T-helper 1 cell treated with Interleukin-12 subunit alpha and Interleukin-12 subunit beta and Interleukin-4 antibody, amounts not matched to agents 30 μg/mL and 1 μg/mL, for 36 hours (primary cell): Measurements from ENCODE around the gene UNC93A.
"Not testable (repeated sequence)": the region's sequence is repeated elsewhere in the genome, so short reads cannot be mapped to it uniquely, and the experiment has no call there.

Source experiments
- H3K27ac Mint-ChIP-seq: one replicate; pipeline ENCODE4 v1.8.0; 2021; ENCODE audit warnings: mild to moderate bottlenecking, mixed read lengths
- H3K27me3 Mint-ChIP-seq: one replicate; pipeline ENCODE4 v1.8.0; 2021; ENCODE audit warnings: low read depth, mixed read lengths
- H3K36me3 Mint-ChIP-seq: one replicate; pipeline ENCODE4 v1.8.0; 2021; ENCODE audit warnings: low read depth, mixed read lengths
- H3K4me1 Mint-ChIP-seq: one replicate; pipeline ENCODE4 v1.8.0; 2021; ENCODE audit warnings: low read depth, mixed read lengths
- H3K4me3 Mint-ChIP-seq: one replicate; pipeline ENCODE4 v1.8.0; 2021; ENCODE audit warnings: mild to moderate bottlenecking, moderate library complexity, mixed read lengths
- H3K9me3 Mint-ChIP-seq: one replicate; pipeline ENCODE4 v1.8.0; 2021; ENCODE audit warnings: mixed read lengths

The UNC93A gene

DNA sequence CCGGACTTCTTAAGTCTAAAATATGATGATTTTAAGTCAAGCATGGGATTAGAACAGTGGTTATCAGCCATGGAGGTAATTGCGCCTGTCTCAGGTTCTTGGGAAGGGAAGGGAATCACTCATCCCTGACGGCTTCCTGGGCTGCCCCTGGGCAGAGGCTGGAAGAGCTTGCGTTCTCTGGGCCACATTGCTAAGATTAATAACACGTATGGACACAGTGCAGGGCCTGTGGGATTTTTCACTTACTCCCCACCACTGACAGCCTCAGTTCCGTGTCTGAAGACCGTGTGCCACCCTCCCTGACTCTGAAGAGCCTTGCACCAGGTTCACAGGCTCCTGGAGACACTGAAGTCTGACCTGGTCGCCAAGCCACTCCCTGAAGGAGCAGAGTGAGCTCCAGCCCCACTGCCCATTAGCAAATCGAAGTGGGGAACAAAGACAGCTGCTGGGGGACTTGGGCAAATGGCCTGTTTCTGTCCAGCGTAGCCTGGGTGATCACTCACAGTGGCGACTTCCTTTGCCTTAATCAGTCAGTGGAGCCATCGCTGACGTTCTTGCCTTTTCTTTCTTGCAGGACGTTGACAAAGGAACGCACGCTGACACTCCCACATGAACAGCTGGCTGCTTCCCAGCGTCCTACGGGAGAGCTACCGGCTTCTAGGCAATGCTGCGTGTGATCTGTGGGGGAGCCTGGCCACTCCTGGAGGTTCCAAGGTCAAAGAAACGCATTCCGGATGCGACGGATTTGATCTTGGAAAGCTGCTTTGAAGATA, 24.9 kb upstream of the UNC93A start:
- peaks cover 34% of the 10 kb centered on the region for H3K27me3 Mint-ChIP-seq
- H3K4me1 Mint-ChIP-seq, H3K9me3 Mint-ChIP-seq, H3K27ac Mint-ChIP-seq, H3K36me3 Mint-ChIP-seq, H3K4me3 Mint-ChIP-seq: not testable (repeated sequence)

GRCh38 chr6:167266830-167267555, 24.1 kb upstream of the UNC93A start:
- H3K4me1 Mint-ChIP-seq = no peaks in the 10 kb centered on the region
- H3K36me3 Mint-ChIP-seq = no peaks in the 10 kb centered on the region
- H3K4me3 Mint-ChIP-seq = no peak overlapping the region
- H3K9me3 Mint-ChIP-seq = no peaks in the 10 kb centered on the region
- H3K27ac Mint-ChIP-seq = no peak overlapping the region
- H3K27me3 Mint-ChIP-seq = peaks cover 27% of the 10 kb centered on the region

DNA sequence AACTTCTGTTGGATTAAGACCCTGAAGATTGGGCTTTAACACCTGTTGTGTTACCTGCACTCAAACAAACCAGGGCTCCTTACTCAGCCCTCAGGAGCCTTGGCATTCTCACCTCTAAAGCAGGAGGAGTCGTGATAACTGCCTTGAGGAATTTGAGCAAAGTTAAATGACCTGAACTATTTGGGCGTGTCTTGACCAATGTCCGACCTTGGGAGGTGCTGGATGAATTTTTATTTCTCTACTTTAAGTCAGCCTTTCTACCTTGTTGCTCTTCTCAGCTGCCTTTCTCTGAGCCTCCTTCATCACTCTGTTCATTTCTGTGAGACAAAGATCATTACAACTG, 23.6 kb upstream of the UNC93A start:
- not testable (repeated sequence) for H3K4me3 Mint-ChIP-seq, H3K4me1 Mint-ChIP-seq, H3K36me3 Mint-ChIP-seq, H3K27ac Mint-ChIP-seq, H3K9me3 Mint-ChIP-seq
- H3K27me3 Mint-ChIP-seq = peaks cover 24% of the 10 kb centered on the region

DNA sequence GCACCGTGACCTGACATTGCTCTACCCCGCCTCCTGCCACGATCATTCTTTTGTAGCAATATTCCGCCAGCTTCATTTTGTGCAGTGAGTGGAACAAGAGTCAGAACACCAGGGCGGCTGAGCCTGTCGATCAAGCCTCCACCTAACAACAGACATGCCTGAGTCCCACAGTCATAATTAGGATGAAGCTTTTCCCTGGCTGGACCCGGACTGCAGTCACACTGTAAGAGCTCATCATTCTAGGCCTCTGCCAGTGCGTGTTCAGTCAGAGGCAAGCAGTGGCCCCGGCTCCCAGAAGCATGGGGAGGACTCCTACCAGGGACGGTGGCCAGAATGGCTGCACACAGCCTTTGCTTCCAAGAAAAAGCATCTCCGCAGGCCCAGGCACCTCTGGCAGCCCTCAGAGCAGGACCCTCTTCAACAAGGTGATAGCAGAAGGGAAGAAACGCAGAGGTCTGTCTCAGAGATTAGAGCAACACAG, 23.2 kb upstream of the UNC93A start:
- no peaks in the 10 kb centered on the region for H3K4me1 Mint-ChIP-seq
- H3K27ac Mint-ChIP-seq = no peak overlapping the region
- no peaks in the 10 kb centered on the region for H3K9me3 Mint-ChIP-seq
- H3K4me3 Mint-ChIP-seq = no peak overlapping the region
- H3K27me3 Mint-ChIP-seq = peaks cover 19% of the 10 kb centered on the region
- no peaks in the 10 kb centered on the region for H3K36me3 Mint-ChIP-seq

DNA sequence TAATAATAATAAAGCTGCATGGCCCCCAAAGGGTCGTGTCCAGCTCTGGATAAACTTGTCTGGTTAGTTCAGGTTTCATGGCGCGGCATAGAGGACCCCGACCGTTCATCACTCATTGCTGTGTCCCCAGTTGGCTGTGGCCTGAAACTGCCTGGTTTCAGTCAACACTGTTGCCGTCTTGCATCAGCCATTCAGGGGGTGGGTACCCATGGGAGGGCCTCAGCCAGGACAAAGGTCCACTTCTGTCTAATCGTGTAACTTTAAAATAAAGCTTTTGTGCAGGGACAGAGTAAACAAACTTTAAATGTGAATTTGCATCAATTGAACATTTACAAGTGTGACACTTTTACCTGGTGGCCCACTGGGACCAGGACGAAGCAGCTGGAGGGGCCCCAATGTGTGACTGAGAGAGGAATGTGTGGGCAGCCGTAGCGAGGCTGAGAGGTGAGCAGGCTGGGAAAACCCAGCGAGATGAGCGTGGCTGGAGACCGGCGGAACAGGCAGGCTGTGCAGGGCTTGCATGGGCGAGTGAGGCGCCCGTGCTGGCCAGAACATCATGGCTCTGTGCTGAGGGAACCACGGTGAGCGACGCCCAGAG, 22.3 kb upstream of the UNC93A start:
- peaks cover 11% of the 10 kb centered on the region for H3K27me3 Mint-ChIP-seq
- H3K4me3 Mint-ChIP-seq = no peak overlapping the region
- H3K4me1 Mint-ChIP-seq = no peaks in the 10 kb centered on the region
- no peaks in the 10 kb centered on the region for H3K9me3 Mint-ChIP-seq
- no peak overlapping the region for H3K27ac Mint-ChIP-seq
- no peaks in the 10 kb centered on the region for H3K36me3 Mint-ChIP-seq

- Mint-ChIP-seq H3K27ac (no peak overlapping the region), H3K9me3 (no peaks in the 10 kb centered on the region), H3K4me1 (no peaks in the 10 kb centered on the region), H3K36me3 (no peaks in the 10 kb centered on the region), H3K27me3 (peaks cover 2% of the 10 kb centered on the region), H3K4me3 (no peak overlapping the region)
Measured at GRCh38 chr6:167270499-167271311, 20.4 kb upstream of the UNC93A start.

DNA sequence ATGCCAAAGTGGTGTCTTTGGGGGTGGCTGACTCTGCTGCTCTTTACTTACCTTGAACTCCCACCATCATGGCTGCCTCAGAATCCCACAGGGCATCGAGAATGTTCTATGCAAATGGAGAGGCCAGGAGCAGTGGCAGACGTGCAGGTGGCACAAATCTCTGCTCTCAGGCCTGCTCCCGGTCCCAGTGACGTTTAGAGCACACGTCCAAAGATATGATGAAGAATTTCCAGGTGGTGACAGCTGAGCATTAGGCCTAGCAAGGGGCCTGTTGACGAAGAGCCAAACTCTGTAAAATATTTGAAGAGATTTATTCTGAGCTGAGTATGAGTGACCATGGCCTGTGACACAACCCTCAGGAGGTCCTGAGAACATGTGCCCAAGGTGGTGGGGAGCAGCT, 19.0 kb upstream of the UNC93A start:
- H3K4me3 Mint-ChIP-seq = no peak overlapping the region
- H3K4me1 Mint-ChIP-seq = no peaks in the 10 kb centered on the region
- no peaks in the 10 kb centered on the region for H3K27me3 Mint-ChIP-seq
- no peaks in the 10 kb centered on the region for H3K36me3 Mint-ChIP-seq
- no peaks in the 10 kb centered on the region for H3K9me3 Mint-ChIP-seq
- H3K27ac Mint-ChIP-seq = no peak overlapping the region

GRCh38 chr6:167272696-167273379, 18.3 kb upstream of the UNC93A start:
- no peak overlapping the region for H3K4me3 Mint-ChIP-seq
- no peaks in the 10 kb centered on the region for H3K9me3 Mint-ChIP-seq
- H3K27ac Mint-ChIP-seq = no peak overlapping the region
- H3K4me1 Mint-ChIP-seq = no peaks in the 10 kb centered on the region
- no peaks in the 10 kb centered on the region for H3K36me3 Mint-ChIP-seq
- peaks cover 6% of the 10 kb centered on the region for H3K27me3 Mint-ChIP-seq

DNA sequence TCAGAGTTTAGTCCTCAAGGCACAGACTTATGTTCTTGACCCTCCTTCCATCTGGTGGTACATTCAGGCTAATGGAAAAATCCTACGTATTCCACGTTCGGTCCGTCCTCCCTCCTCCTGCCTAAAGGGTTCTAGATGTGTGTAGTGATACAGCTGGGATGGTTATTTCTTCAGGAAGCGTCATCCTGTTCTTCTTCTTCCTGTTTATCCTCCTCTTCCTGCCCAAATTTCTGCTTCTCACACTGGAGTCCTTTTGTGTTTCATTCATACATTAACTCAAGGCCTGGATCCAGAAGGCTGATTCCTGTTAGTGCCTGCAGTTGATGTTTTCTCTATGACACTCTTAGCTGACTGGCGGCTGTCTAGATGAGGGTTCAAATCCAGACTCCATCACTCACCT, 16.8 kb upstream of the UNC93A start:
- H3K4me3 Mint-ChIP-seq = no peak overlapping the region
- peaks cover 16% of the 10 kb centered on the region for H3K27me3 Mint-ChIP-seq
- no peak overlapping the region for H3K27ac Mint-ChIP-seq
- no peaks in the 10 kb centered on the region for H3K4me1 Mint-ChIP-seq
- H3K9me3 Mint-ChIP-seq = no peaks in the 10 kb centered on the region
- H3K36me3 Mint-ChIP-seq = no peaks in the 10 kb centered on the region

- Mint-ChIP-seq H3K4me1 (no peaks in the 10 kb centered on the region), H3K4me3 (no peak overlapping the region), H3K27ac (no peak overlapping the region), H3K27me3 (peaks cover 16% of the 10 kb centered on the region), H3K36me3 (no peaks in the 10 kb centered on the region), H3K9me3 (no peaks in the 10 kb centered on the region)
Measured at GRCh38 chr6:167275001-167275400, 16.1 kb upstream of the UNC93A start.

- no peak overlapping the region for H3K27ac Mint-ChIP-seq
- peaks cover 16% of the 10 kb centered on the region for H3K27me3 Mint-ChIP-seq
- H3K36me3 Mint-ChIP-seq = no peaks in the 10 kb centered on the region
- H3K9me3 Mint-ChIP-seq = no peaks in the 10 kb centered on the region
- no peaks in the 10 kb centered on the region for H3K4me1 Mint-ChIP-seq
- no peak overlapping the region for H3K4me3 Mint-ChIP-seq
Measured at GRCh38 chr6:167275436-167275835, 15.7 kb upstream of the UNC93A start.

DNA sequence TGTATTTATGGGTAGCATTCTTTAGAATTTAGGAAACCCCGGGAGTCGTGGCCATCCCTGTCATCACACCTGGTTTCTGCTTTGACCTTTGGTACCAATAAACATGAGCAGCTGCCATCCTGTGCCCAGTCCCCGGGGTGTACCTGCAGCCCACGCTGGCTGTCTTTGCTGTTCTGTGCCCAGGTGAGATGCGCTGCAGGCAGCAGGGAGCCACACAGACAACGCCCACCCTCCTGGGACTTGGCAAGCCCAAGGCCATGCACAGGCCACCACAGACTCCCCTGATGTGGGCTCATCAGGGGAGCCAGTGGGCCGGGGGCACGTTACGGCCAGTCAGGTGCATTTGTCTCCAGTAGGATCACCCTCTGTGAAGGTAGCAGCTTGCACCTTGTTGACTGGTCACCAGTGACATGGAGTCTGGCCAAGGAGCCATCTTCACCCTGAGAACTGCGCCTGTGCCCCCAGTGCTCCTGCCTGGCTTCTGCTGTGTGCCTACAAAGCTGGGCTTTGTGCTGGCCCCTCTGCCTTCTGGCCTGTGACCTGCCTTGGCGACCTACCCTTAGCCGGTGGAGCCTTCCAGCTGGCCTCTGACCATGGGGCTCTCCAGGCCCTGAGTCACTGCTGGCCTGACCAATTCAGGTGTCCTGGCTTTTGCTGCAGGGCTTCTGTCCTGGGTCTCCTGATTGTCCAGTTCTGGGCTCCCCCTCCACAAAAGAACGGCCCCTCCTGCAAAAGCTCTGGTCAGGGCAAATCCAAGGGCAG, 14.2 kb upstream of the UNC93A start:
- Mint-ChIP-seq H3K4me1 (no peaks in the 10 kb centered on the region), H3K27ac (no peak overlapping the region), H3K9me3 (no peaks in the 10 kb centered on the region), H3K27me3 (peaks cover 19% of the 10 kb centered on the region), H3K36me3 (no peaks in the 10 kb centered on the region), H3K4me3 (no peak overlapping the region)

DNA sequence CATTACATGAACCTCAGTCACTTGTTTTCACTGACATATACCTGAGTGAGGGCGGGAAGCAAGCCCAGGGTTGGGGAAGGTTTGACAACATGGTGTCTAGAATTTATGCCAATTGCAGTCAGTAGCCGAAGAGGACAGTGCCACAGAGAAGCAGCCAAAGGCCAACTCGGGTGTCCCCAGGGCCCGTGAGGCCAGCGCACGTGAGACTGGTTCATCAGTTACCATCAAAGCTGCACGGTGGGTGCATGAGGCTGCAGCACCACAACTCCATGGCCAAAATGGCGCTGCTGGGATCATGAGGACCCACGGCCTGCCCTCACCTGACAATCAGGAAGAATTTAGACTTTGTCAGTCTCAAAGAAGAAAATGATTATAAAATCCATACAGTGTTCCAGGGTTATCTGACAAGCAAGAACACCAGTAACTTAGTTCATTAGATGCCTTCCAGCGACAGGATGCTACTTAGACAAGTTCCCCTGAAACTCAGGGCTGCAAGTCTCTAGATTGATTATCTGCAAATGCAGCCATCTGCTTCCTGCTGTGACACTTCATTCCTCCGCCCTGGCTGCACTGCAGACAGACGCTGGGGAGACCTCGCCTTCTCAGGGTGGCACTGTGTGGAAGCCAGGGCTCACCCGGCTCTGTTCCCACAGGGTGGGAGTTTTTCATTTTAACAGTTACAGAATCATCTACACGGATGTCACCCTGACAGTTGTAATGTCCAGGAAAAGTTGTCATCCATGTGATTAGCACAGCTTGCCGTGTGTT, 12.8 kb upstream of the UNC93A start:
- peaks cover 19% of the 10 kb centered on the region for H3K27me3 Mint-ChIP-seq
- H3K27ac Mint-ChIP-seq, H3K4me1 Mint-ChIP-seq, H3K4me3 Mint-ChIP-seq, H3K36me3 Mint-ChIP-seq, H3K9me3 Mint-ChIP-seq: not testable (repeated sequence)
